ENCODE data around the gene CNTD1.
A peak's percentile ranks its signal among the peaks of the same experiment; 100 is the strongest.
"Not testable (repeated sequence)": the region's sequence is repeated elsewhere in the genome, so short reads cannot be mapped to it uniquely, and the experiment has no call there.

The CNTD1 gene

GRCh38 chr17:42798383-42799380 is at the start of gene CNTD1, which contains the start of gene COA3:
Gene CNTD1, plus strand, starts transcription at chr17:42798861. Its CDS starts 207 bp downstream, at chr17:42799068.
Gene COA3, minus strand, starts transcription at chr17:42798704. Its CDS starts 23 bp downstream, at chr17:42798681.
- peak; percentile 52 for DNase-seq

- no peak for DNase-seq
Measured at GRCh38 chr17:42748908-42749798, 49.5 kb upstream of the CNTD1 start.

GRCh38 chr17:42750739-42751344 is 47.8 kb upstream of the CNTD1 start:
- no peak for DNase-seq

GRCh38 chr17:42751628-42752027 is 47.0 kb upstream of the CNTD1 start:
- DNase-seq, result no peak

- no peak for DNase-seq
Measured at GRCh38 chr17:42754782-42755181, 43.9 kb upstream of the CNTD1 start.

- DNase-seq, result no peak
Measured at GRCh38 chr17:42759982-42760651, 38.5 kb upstream of the CNTD1 start.

GRCh38 chr17:42760652-42761581 is 37.7 kb upstream of the CNTD1 start, which contains the start of gene RAMP2:
Gene RAMP2, plus strand, starts transcription at chr17:42761227. Its CDS starts 35 bp downstream, at chr17:42761262.
- no peak for DNase-seq

GRCh38 chr17:42761638-42762037 is 37.0 kb upstream of the CNTD1 start:
- no peak for DNase-seq

GRCh38 chr17:42766124-42766523 is 32.5 kb upstream of the CNTD1 start:
- no peak for DNase-seq

- DNase-seq, result no peak
Measured at GRCh38 chr17:42767512-42767911, 31.1 kb upstream of the CNTD1 start.

- not testable (repeated sequence) for DNase-seq
Measured at GRCh38 chr17:42768006-42768405, 30.7 kb upstream of the CNTD1 start.

GRCh38 chr17:42769964-42770363 is 28.7 kb upstream of the CNTD1 start:
- not testable (repeated sequence) for DNase-seq

- DNase-seq, result no peak
Measured at GRCh38 chr17:42772945-42773289, 25.7 kb upstream of the CNTD1 start.

GRCh38 chr17:42773290-42774035 is 25.2 kb upstream of the CNTD1 start, which contains the start of gene VPS25:
Gene VPS25, plus strand, starts transcription at chr17:42773449. Its CDS starts 27 bp downstream, at chr17:42773476.
- DNase-seq, result peak; percentile 3

GRCh38 chr17:42774066-42774745 is 24.5 kb upstream of the CNTD1 start:
- DNase-seq, result no peak

GRCh38 chr17:42775534-42776098 is 23.0 kb upstream of the CNTD1 start:
- DNase-seq, result no peak

GRCh38 chr17:42778570-42778969 is 20.1 kb upstream of the CNTD1 start:
- DNase-seq, result no peak

GRCh38 chr17:42779304-42779935 is 19.2 kb upstream of the CNTD1 start:
- DNase-seq, result no peak

All from NCI-H2029 treated with DMSO at 0.1 percent for 48 hours (cell line).